ENCODE data around the gene ELP4.

DNA sequence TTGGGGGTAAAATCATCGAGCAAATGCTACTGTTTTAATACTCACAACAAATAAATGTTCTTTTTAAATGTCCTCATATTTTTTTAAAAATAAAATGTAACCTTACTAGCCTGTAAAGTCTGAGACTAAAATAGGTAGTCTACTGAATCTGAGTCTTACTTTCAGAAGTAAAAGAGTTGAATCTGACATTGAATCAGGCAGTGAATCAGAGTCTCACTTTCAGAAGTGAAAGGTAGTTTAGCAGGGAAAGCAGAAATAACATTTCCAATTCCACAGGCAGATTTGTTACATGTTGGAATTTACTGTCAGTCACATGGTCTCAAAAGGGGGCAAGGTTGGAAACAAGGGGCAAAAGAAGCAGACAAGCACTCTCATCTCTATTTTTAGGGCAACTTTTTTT, 143.0 kb downstream of the ELP4 start:
- TF ChIP-seq, protein P1, sequence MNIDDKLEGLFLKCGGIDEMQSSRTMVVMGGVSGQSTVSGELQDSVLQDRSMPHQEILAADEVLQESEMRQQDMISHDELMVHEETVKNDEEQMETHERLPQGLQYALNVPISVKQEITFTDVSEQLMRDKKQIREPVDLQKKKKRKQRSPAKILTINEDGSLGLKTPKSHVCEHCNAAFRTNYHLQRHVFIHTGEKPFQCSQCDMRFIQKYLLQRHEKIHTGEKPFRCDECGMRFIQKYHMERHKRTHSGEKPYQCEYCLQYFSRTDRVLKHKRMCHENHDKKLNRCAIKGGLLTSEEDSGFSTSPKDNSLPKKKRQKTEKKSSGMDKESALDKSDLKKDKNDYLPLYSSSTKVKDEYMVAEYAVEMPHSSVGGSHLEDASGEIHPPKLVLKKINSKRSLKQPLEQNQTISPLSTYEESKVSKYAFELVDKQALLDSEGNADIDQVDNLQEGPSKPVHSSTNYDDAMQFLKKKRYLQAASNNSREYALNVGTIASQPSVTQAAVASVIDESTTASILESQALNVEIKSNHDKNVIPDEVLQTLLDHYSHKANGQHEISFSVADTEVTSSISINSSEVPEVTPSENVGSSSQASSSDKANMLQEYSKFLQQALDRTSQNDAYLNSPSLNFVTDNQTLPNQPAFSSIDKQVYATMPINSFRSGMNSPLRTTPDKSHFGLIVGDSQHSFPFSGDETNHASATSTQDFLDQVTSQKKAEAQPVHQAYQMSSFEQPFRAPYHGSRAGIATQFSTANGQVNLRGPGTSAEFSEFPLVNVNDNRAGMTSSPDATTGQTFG (tag by site-specific recombination; IDR thresholded peaks at IDR 0.05; ENCODE audit: borderline replicate concordance) = no peak
- TF ChIP-seq, protein P2, sequence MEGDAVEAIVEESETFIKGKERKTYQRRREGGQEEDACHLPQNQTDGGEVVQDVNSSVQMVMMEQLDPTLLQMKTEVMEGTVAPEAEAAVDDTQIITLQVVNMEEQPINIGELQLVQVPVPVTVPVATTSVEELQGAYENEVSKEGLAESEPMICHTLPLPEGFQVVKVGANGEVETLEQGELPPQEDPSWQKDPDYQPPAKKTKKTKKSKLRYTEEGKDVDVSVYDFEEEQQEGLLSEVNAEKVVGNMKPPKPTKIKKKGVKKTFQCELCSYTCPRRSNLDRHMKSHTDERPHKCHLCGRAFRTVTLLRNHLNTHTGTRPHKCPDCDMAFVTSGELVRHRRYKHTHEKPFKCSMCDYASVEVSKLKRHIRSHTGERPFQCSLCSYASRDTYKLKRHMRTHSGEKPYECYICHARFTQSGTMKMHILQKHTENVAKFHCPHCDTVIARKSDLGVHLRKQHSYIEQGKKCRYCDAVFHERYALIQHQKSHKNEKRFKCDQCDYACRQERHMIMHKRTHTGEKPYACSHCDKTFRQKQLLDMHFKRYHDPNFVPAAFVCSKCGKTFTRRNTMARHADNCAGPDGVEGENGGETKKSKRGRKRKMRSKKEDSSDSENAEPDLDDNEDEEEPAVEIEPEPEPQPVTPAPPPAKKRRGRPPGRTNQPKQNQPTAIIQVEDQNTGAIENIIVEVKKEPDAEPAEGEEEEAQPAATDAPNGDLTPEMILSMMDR (tag by site-specific recombination; IDR thresholded peaks at IDR 0.05) = no peak
- TF ChIP-seq, protein P3, sequence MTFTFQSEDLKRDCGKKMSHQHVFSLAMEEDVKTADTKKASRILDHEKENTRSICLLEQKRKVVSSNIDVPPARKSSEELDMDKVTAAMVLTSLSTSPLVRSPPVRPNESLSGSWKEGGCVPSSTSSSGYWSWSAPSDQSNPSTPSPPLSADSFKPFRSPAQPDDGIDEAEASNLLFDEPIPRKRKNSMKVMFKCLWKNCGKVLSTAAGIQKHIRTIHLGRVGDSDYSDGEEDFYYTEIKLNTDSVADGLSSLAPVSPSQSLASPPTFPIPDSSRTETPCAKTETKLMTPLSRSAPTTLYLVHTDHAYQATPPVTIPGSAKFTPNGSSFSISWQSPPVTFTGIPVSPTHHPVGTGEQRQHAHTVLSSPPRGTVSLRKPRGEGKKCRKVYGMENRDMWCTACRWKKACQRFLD (tag by site-specific recombination; IDR thresholded peaks at IDR 0.05) = no peak
- no peak for TF ChIP-seq ZNF274 (IDR thresholded peaks at IDR 0.05; ENCODE audit: low read length)
- no peak for TF ChIP-seq ZNF274 (tag by site-specific recombination; IDR thresholded peaks at IDR 0.05; ENCODE audit: borderline replicate concordance)
- TF ChIP-seq ZNF530 (tag by site-specific recombination; IDR thresholded peaks at IDR 0.05; ENCODE audit: low read depth) = no peak
- TF ChIP-seq, protein P4, sequence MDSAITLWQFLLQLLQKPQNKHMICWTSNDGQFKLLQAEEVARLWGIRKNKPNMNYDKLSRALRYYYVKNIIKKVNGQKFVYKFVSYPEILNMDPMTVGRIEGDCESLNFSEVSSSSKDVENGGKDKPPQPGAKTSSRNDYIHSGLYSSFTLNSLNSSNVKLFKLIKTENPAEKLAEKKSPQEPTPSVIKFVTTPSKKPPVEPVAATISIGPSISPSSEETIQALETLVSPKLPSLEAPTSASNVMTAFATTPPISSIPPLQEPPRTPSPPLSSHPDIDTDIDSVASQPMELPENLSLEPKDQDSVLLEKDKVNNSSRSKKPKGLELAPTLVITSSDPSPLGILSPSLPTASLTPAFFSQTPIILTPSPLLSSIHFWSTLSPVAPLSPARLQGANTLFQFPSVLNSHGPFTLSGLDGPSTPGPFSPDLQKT (IDR thresholded peaks at IDR 0.05; ENCODE audit: borderline replicate concordance, low read depth, low read length) = no peak
- TF ChIP-seq, protein P5, sequence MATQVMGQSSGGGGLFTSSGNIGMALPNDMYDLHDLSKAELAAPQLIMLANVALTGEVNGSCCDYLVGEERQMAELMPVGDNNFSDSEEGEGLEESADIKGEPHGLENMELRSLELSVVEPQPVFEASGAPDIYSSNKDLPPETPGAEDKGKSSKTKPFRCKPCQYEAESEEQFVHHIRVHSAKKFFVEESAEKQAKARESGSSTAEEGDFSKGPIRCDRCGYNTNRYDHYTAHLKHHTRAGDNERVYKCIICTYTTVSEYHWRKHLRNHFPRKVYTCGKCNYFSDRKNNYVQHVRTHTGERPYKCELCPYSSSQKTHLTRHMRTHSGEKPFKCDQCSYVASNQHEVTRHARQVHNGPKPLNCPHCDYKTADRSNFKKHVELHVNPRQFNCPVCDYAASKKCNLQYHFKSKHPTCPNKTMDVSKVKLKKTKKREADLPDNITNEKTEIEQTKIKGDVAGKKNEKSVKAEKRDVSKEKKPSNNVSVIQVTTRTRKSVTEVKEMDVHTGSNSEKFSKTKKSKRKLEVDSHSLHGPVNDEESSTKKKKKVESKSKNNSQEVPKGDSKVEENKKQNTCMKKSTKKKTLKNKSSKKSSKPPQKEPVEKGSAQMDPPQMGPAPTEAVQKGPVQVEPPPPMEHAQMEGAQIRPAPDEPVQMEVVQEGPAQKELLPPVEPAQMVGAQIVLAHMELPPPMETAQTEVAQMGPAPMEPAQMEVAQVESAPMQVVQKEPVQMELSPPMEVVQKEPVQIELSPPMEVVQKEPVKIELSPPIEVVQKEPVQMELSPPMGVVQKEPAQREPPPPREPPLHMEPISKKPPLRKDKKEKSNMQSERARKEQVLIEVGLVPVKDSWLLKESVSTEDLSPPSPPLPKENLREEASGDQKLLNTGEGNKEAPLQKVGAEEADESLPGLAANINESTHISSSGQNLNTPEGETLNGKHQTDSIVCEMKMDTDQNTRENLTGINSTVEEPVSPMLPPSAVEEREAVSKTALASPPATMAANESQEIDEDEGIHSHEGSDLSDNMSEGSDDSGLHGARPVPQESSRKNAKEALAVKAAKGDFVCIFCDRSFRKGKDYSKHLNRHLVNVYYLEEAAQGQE (tag by site-specific recombination; IDR thresholded peaks at IDR 0.05) = no peak
- TF ChIP-seq ZNF16 (tag by site-specific recombination; IDR thresholded peaks at IDR 0.05; ENCODE audit: low read depth) = no peak

Measured in HEK293 (cell line).